Trophoblast cell (in vitro differentiated cells and primary cell): ENCODE results near the gene FCHSD2.
A peak's percentile ranks its signal among the peaks of the same experiment; 100 is the strongest.

Source experiments
- DNase-seq, 2 donors: peaks; one replicate each; pipeline ENCODE4 v3.0.0-alpha.2; 2016
- H2AFZ ChIP-seq: 2 replicates; pipeline ENCODE4 v1.6.1; 2013; ENCODE audit warnings: low read length, moderate library complexity, mild to moderate bottlenecking; ENCODE audit not compliant: insufficient read depth, poor library complexity
- H2AK5ac ChIP-seq: 2 replicates; pipeline ENCODE4 v1.6.1; 2013; ENCODE audit warnings: mild to moderate bottlenecking, low read length
- H2BK120ac ChIP-seq: 2 replicates; pipeline ENCODE4 v1.6.1; 2013; ENCODE audit warnings: low read length, mild to moderate bottlenecking, moderate library complexity; ENCODE audit not compliant: insufficient read depth, poor library complexity
- H2BK12ac ChIP-seq: 2 replicates; pipeline ENCODE4 v1.6.1; 2013; ENCODE audit warnings: mild to moderate bottlenecking, low read length, moderate library complexity
- H2BK5ac ChIP-seq: 2 replicates; pipeline ENCODE4 v1.6.1; 2013; ENCODE audit warnings: low read length, low read depth, moderate library complexity, mild to moderate bottlenecking; ENCODE audit not compliant: poor library complexity
- H3K14ac ChIP-seq: 2 replicates; pipeline ENCODE4 v1.6.1; 2013; ENCODE audit warnings: mild to moderate bottlenecking, low read length
- H3K18ac ChIP-seq: 2 replicates; pipeline ENCODE4 v1.6.1; 2013; ENCODE audit warnings: mild to moderate bottlenecking, low read length
- H3K23ac ChIP-seq: 2 replicates; pipeline ENCODE4 v1.6.1; 2013; ENCODE audit warnings: low read length
- H3K27ac ChIP-seq: 2 replicates; pipeline ENCODE4 v1.5.1; 2013; ENCODE audit warnings: low read depth, mild to moderate bottlenecking, inconsistent platforms, low read length, moderate library complexity
- H3K27me3 ChIP-seq: 2 replicates; pipeline ENCODE4 v1.6.1; 2013; ENCODE audit warnings: inconsistent platforms, mild to moderate bottlenecking, low read length, moderate library complexity; ENCODE audit not compliant: insufficient read depth
- H3K36me3 ChIP-seq, 2 experiments: 1 replicate in 1 of 2; 2 replicates in 1 of 2; pipeline ENCODE4 v1.6.1; 2013; ENCODE audit warnings: low read length in 2 of 2, mild to moderate bottlenecking in 2 of 2, moderate library complexity in 1 of 2; ENCODE audit not compliant: insufficient read depth in 2 of 2, control insufficient read depth in 1 of 2
- H3K4ac ChIP-seq: 2 replicates; pipeline ENCODE4 v1.6.1; 2013; ENCODE audit warnings: low read depth, mild to moderate bottlenecking, low read length, moderate library complexity
- H3K4me1 ChIP-seq, 2 experiments: 1 replicate in 1 of 2; 2 replicates in 1 of 2; pipeline ENCODE4 v1.6.1; 2013; ENCODE audit warnings: low read length in 2 of 2, mild to moderate bottlenecking in 2 of 2, moderate library complexity in 1 of 2; ENCODE audit not compliant: insufficient read depth in 2 of 2, control insufficient read depth in 1 of 2
- H3K4me2 ChIP-seq: 2 replicates; pipeline ENCODE4 v1.6.1; 2013; ENCODE audit warnings: inconsistent platforms, mild to moderate bottlenecking, low read length, moderate library complexity
- H3K4me3 ChIP-seq: 2 replicates; pipeline ENCODE4 v1.5.1; 2013; ENCODE audit warnings: mild to moderate bottlenecking, low read depth, low read length, inconsistent platforms
- H3K79me1 ChIP-seq: one replicate; pipeline ENCODE4 v1.6.1; 2013; ENCODE audit warnings: low read length
- H3K79me2 ChIP-seq: 2 replicates; pipeline ENCODE4 v1.6.1; 2013; ENCODE audit warnings: low read length, mild to moderate bottlenecking; ENCODE audit not compliant: control insufficient read depth, insufficient read depth, poor library complexity
- H3K9ac ChIP-seq: 2 replicates; pipeline ENCODE4 v1.6.1; 2013; ENCODE audit warnings: mild to moderate bottlenecking, low read length
- H3K9me3 ChIP-seq: 2 replicates; pipeline ENCODE4 v1.6.1; 2013; ENCODE audit warnings: low read depth, mild to moderate bottlenecking, control low read depth, inconsistent platforms, low read length; ENCODE audit not compliant: insufficient read depth
- H4K12ac ChIP-seq: 2 replicates; pipeline ENCODE4 v1.6.1; 2013; ENCODE audit warnings: low read depth, mild to moderate bottlenecking, low read length, moderate library complexity
- H4K8ac ChIP-seq: 2 replicates; pipeline ENCODE4 v1.6.1; 2013; ENCODE audit warnings: low read depth, mild to moderate bottlenecking, low read length, moderate library complexity
- H4K91ac ChIP-seq: one replicate; pipeline ENCODE4 v1.6.1; 2013; ENCODE audit warnings: low read depth, mild to moderate bottlenecking, low read length, moderate library complexity
- WGBS: extraction: QIAGEN DNeasy Blood & Tissue Kit; methylation state at CpG from one replicate; pipeline ENCODE4 v1.1.7; 2013; ENCODE audit warnings: missing lambda C conversion rate; ENCODE audit not compliant: insufficient read length, insufficient coverage; ENCODE audit errors: extremely low coverage; 5-methylcytosine and 5-hydroxymethylcytosine counted together

FCHSD2 gene

GRCh38 chr11:72926076-72926475, 216.0 kb downstream of the FCHSD2 start:
- Histone ChIP-seq H3K4me3 (no peak overlapping the region), H3K79me1 (no peaks in the 10 kb centered on the region), H3K27me3 (no peaks in the 10 kb centered on the region), H2BK5ac (no peak overlapping the region), H3K4ac (no peak overlapping the region), H3K14ac (no peak overlapping the region), H4K8ac (no peak overlapping the region), H3K4me2 (no peak overlapping the region), H2AFZ (no peak overlapping the region), H3K23ac (no peak overlapping the region), H2BK120ac (no peak overlapping the region), H3K27ac (no peak overlapping the region), H2BK12ac (no peak overlapping the region), H4K12ac (no peak overlapping the region), H3K79me2 (no peaks in the 10 kb centered on the region), H2AK5ac (no peak overlapping the region), H4K91ac (no peak overlapping the region), H3K9ac (no peak overlapping the region), H3K4me1 (no peaks in the 10 kb centered on the region), H3K36me3 (no peaks in the 10 kb centered on the region), H3K18ac (no peak overlapping the region), H3K9me3 (no peaks in the 10 kb centered on the region)
- no CpG with 5 or more reads among the region's 1 CpG for WGBS
- DNase-seq = no peak

- Histone ChIP-seq H4K91ac (no peak overlapping the region), H3K27ac (no peak overlapping the region)
- no CpG with 5 or more reads among the region's 9 CpGs for WGBS
Observed at GRCh38 chr11:72925656-72926055, 216.5 kb downstream of the FCHSD2 start.

GRCh38 chr11:72924568-72925190, 217.4 kb downstream of the FCHSD2 start:
- Histone ChIP-seq H3K4me1 (no peaks in the 10 kb centered on the region), H3K18ac (no peak overlapping the region), H3K27ac (no peak overlapping the region), H3K4ac (no peak overlapping the region), H3K4me2 (no peak overlapping the region), H3K9ac (no peak overlapping the region), H3K14ac (no peak overlapping the region), H2AK5ac (no peak overlapping the region), H4K8ac (no peak overlapping the region), H2BK120ac (no peak overlapping the region), H3K79me1 (no peaks in the 10 kb centered on the region), H3K27me3 (no peaks in the 10 kb centered on the region), H3K23ac (no peak overlapping the region), H2AFZ (no peak overlapping the region), H3K79me2 (no peaks in the 10 kb centered on the region), H3K4me3 (no peak overlapping the region), H4K91ac (no peak overlapping the region), H4K12ac (no peak overlapping the region), H3K36me3 (no peaks in the 10 kb centered on the region), H2BK5ac (no peak overlapping the region), H3K9me3 (no peaks in the 10 kb centered on the region), H2BK12ac (no peak overlapping the region)
- no CpG with 5 or more reads among the region's 1 CpG for WGBS
- DNase-seq = peak in 1 of 2 donors; percentile 59

More at GRCh38 chr11:72925656-72926055, 216.5 kb downstream of the FCHSD2 start:
- DNase-seq = no peak
- Histone ChIP-seq H3K4me1 (no peaks in the 10 kb centered on the region), H4K12ac (no peak overlapping the region), H2AFZ (no peak overlapping the region), H2BK12ac (no peak overlapping the region), H2AK5ac (no peak overlapping the region), H4K8ac (no peak overlapping the region), H3K79me2 (no peaks in the 10 kb centered on the region), H3K79me1 (no peaks in the 10 kb centered on the region), H3K4me2 (no peak overlapping the region), H3K4ac (no peak overlapping the region), H3K9me3 (no peaks in the 10 kb centered on the region), H3K14ac (no peak overlapping the region), H3K9ac (no peak overlapping the region), H3K18ac (no peak overlapping the region), H3K23ac (no peak overlapping the region), H3K36me3 (no peaks in the 10 kb centered on the region), H2BK120ac (no peak overlapping the region), H3K27me3 (no peaks in the 10 kb centered on the region), H2BK5ac (no peak overlapping the region), H3K4me3 (no peak overlapping the region)

GRCh38 chr11:72921028-72921716, 220.9 kb downstream of the FCHSD2 start:
- H3K79me2 ChIP-seq = no peaks in the 10 kb centered on the region
- H3K23ac ChIP-seq = no peak overlapping the region
- no peak overlapping the region for H4K8ac ChIP-seq
- no peak overlapping the region for H3K14ac ChIP-seq
- H3K27me3 ChIP-seq = no peaks in the 10 kb centered on the region
- no CpG with 5 or more reads among the region's 5 CpGs for WGBS
- no peak overlapping the region for H3K4me2 ChIP-seq
- H3K36me3 ChIP-seq = no peaks in the 10 kb centered on the region
- no peak overlapping the region for H3K4me3 ChIP-seq
- no peak overlapping the region for H2BK120ac ChIP-seq
- no peak overlapping the region for H2BK12ac ChIP-seq
- H3K18ac ChIP-seq = no peak overlapping the region
- no peak overlapping the region for H3K27ac ChIP-seq
- H2BK5ac ChIP-seq = no peak overlapping the region
- H3K4me1 ChIP-seq = no peaks in the 10 kb centered on the region
- no peak overlapping the region for H2AK5ac ChIP-seq
- H4K91ac ChIP-seq = no peak overlapping the region
- H3K4ac ChIP-seq = no peak overlapping the region
- H3K9me3 ChIP-seq = no peaks in the 10 kb centered on the region
- DNase-seq = no peak
- H2AFZ ChIP-seq = no peak overlapping the region
- no peak overlapping the region for H4K12ac ChIP-seq
- no peak overlapping the region for H3K9ac ChIP-seq
- no peaks in the 10 kb centered on the region for H3K79me1 ChIP-seq
